Measurements from ENCODE around the gene RERE. TPM values are rescaled to one million over a fixed set of nuclear protein-coding genes. Genes with fewer than 3 reads are reported as not detected.

RERE gene
- polyA plus RNA-seq, 10 donors = 61.7 to 94.3 (median 77.6) TPM

DNA sequence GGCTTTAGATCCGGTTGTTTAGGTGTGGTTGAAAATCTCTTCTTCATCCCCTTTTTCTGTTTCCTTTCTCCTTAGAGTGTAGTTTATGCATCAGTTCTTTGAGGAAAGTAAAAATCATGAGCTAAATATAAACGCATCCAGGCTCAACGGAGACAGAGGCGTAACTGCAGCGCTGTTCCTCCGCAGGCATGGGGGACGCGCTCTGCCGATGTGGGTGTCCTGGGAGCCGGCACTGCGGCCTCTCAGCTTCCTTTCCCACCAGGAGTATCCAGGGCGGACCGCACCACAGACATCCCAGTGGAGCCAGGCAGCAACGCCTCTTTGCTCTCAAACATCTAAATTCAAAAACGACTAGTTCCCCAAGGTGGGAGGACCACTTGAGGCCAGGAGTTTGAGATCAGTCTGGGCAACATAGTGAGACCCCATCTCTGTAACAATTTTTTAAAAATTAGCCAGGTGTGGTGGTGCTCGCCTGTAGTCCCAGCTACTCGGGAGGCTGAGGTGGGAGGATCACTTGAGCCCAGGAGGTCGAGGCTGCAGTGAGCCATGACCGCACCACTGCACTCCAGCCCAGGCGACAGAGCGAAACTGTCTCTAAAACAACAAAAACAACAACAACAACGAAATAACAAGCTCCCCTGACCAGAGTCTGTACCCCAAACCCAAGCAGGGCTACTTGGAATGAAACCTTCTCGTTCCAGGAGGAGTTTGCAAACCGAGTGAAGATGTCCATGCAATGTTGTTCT lies 483.2 kb downstream of the RERE start:
- no peak for DNase-seq

DNA sequence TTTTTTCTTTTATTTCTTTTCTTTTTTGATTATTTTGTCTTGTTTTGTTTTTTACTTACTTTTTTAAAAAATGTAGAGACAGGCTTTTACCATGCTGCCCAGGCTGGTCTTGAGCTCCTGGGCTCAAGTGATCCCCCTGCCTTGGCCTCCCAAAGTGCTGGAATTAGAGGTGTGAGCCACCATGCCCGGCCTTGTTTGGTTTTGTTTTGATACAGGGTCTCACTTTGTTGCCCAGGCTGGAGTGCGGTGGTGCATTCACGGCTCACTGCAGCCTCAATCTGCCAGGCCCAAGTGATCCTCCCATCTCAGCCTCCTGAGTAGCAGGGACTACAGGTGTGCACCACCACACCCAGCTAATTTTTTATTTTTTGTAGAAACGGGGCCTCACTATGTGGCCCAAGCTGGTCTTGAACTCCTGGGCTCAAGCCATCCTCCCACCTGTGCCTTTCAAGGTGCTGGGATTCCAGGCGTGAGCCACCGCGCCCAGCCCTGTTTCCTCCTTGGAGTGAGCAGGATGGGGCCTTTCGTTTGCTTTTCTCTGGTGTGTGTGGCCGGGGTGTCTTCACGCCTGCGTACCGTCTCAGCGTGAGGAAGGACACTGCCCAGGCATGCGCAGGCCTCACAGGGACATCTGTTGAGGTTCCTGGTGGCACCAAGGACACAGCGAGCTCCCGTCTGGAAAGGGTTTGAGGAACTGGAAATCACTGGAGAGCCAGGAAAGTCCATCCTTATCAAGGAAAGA lies 484.0 kb downstream of the RERE start:
- no peak for DNase-seq

DNA sequence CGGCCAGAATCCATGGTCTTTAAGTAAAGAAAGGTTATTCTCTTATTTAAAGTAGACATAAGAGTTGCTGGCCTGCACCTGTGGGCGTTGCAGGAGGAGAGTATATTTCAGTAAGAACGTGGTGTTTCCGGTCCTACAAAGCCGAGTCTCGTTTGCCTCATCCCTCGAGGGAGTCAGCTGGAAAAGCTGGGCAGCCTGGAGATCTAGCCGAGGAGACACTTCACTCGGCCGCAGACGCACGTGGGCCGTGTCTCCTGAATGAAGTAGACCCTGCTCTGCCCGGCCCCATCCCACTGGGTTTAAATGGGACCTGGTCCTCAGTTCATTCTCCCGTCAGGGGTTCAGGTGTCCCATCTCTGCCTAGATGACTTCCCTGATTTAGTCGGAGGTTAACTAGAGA lies 484.6 kb downstream of the RERE start:
- no peak for DNase-seq

DNA sequence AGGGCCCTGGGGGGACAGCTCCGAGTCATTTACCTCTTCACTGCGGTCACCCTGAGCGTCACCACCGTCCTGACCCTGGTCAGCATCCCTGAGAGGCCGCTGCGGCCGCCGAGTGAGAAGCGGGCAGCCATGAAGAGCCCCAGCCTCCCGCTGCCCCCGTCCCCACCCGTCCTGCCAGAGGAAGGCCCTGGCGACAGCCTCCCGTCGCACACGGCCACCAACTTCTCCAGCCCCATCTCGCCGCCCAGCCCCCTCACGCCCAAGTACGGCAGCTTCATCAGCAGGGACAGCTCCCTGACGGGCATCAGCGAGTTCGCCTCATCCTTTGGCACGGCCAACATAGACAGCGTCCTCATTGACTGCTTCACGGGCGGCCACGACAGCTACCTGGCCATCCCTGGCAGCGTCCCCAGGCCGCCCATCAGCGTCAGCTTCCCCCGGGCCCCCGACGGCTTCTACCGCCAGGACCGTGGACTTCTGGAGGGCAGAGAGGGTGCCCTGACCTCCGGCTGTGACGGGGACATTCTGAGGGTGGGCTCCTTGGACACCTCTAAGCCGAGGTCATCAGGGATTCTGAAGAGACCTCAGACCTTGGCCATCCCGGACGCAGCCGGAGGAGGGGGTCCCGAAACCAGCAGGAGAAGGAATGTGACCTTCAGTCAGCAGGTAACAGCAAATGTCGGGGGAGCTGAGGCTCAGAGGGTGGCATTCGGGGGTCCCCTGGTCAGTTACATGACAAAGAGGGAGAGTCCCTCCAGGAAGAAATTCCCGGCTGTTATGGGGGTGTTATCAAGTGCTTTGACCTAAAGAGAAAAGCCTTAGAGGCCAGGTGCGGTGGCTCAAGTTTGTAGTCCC lies 486.9 kb downstream of the RERE start:
- DNase-seq = no peak

DNA sequence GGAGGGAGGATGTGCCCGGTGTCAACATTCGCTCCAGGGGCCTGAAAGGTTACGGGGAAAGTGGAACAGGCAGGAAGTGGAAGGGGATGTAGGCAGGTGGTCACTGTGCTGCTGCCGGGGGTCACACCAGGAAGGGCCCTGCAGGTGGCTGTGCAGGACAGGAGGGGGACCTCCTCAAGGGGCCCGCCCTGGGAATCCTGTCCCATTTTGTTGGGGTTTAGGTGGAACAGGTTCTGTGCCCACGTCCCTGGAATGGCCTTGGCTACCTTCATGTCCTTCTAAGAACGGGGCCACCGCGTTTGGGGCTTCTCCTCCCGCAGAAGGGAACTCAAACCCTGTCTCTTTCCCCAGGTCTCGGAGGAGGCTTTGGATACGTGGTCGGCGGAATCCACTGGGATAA lies 487.6 kb downstream of the RERE start:
- no peak for DNase-seq

DNA sequence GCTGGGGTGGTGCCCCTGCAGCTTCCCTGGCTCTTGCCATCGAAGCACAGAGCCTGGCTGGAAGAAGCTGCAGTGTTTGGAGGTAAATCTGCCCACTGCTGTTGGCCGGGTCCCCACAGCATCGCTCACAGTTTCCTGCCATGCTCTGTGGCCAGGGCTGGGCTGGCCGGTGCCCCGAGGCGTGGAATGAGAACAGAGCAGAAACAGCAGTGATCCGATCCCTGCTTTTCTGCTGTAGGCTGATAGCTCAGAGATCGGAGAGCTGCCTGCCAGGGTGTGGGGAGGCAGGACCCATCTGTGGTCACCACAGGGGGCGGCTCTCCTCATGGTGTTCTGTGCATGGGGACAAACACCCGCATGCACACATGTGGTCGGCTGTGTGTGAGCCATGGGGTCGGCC lies 488.0 kb downstream of the RERE start:
- DNase-seq = no peak

DNA sequence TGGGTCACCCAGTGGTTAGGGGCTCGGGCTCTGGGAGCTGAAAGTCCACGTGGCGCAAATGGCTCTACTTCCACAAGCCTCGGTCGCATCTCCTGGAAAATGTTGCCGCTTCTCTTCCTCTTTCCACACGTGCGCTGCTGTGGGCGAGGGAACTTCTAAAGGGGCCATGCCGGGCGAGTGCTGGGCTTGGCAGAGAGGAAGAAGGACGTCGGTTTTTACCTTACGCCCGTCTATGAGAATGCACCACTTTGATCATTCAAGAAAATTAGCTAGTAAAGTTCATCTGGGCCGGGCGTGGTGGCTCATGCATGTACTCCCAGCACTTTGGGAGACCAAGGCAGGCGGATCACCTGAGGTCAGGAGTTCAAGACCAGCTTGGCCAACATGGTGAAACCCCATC lies 489.2 kb downstream of the RERE start:
- no peak for DNase-seq

DNA sequence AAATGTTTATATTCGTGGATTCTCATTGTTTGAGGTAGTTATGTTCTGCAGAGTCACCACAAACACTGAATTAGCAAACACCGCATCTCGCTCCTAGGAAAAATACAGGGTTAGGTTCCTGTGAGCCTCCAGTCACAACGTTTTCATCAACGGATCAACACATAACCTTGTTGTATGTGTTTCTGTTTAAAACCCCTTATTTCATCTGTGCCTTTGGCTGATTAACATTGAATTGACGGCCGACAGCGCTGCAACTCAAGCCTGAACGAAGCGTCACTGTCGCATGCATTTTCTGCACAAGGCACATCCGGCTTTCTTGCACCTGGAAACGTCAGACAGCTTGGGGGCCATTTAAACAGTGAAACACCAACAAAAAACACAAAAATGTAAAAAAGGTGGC lies 491.2 kb downstream of the RERE start:
- no peak for DNase-seq

DNA sequence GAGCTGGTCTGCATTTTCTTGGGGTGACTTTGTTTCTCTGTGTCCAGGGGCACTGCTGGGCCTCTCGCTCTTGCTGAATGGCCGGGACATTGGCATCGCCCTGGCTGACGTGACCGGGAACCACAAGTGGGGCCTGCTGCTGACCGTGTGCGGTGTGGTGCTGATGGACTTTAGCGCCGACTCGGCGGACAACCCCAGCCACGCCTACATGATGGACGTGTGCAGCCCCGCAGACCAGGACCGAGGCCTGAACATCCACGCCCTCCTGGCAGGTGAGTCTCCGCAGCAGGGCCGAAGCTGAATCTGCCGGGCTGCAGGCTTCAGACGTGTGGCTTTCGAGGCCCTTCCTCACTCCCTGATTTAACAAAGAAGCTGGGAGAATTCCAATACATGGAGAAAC lies 491.7 kb downstream of the RERE start:
- no peak for DNase-seq

DNA sequence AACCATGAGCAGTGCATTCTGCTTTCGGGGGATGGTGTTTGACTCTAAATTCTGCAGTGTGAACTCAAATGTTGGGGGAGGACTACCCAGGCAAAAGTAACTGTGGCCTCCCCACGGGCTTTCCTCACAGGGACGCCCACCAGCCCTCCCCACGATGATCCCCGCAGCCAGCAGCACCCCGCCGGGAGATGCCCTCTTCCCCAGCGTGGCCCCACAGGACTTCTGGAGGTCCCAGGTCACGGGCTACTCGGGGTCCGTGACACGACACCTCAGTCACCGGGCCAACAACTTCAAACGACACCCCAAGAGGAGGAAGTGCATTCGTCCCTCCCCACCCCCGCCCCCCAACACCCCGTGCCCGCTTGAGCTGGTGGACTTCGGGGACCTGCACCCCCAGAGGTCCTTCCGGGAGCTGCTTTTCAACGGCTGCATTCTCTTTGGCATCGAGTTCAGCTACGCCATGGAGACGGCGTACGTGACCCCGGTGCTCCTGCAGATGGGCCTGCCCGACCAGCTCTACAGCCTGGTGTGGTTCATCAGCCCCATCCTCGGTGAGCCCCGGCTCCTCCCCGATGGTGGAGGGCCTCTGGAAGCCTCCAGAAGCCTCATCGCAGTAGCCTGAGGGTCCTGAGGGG lies 493.1 kb downstream of the RERE start:
- no peak for DNase-seq

DNA sequence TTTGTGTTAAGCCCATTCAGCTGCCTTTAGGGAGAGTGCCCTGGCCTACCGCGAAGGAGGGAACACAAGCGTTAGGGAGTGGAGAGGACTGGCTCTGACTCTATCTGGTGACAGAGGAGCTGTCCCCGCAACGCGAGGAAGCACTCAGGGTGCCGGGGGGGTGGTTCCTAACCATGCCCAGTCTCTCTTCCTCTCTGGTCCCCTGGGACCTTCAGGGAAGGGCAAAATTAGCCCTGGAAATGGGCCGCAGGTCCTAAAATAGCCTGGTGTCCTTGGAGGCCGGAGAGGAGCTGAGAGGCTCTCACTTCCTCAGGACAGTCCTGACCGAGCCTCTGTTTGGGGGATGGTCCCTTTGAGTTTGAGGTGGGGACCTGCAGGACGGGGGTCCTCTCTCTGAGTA lies 493.7 kb downstream of the RERE start:
- no peak for DNase-seq

DNA sequence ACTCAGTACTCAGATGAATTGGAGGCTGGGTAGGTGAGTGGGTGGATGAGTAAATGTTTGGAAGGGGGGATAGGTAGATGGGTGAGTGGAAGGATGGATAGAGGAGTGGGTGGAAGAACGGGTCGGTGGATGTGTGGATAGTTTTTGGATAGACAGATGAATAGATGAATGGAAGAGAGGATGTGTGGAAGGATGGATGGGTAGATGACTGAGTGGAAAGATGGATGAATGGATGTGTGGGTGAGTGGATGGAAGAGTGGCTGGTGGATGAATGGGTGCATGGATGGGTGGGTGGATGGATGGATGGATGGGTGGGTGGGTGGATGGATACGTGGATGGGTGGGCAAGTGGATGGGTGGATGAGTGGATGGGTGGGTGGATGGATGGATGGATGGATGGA lies 495.8 kb downstream of the RERE start:
- no peak for DNase-seq

DNA sequence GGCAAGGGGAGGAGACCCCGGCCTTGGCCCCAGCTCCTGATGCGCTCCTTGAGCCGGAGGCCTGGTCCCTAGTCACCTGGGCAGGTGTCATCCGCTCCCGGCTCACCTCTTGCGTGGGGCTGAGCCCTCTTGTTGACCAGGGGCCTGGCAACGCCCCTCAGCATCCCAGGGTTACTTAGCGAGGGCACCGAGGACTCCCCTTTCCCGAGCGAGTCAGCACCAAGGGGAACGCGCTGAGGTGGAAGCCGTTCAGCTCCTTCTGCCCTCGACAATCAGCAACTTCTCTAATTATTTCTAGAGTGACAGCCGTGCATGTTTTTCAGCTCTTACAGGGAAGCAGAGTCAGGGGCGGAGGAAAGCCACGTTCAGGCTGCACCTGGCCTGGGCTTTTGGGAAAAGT lies 499.0 kb downstream of the RERE start:
- no peak for DNase-seq

DNA sequence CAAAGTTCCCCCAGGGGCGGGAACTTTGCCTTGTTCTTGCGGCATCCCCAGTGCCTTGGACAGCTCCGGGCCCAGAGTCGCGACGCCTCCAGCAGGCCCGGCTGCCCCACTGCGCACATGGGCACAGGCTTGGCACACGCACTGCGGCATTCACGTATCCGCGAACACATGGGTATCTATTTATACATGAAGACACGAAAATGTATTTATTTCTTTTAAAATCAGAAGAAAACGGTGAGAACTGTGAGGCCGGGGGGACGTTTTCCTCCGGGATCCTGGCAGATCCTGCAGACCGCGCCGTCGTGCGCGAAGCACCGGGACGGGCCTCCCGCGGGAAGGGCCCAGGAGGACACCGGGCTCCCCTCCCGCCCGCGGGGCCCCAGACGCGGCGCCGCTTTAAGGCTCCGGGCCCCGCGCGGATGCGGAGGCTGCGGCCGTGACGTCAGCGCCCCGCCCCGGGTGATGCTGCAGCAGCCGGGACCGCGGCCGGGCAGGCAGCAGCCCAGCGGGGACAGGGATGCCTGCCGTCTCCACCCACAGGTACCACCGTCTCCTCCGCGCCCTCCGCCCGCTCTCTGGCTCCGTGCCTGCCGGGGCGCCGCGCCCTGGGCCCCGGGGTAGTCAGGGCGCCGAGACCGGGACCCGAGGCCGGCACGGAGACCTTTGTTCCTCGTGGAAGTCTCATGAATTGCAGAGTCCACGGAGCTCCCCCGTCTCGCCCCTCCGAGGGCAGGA lies 499.6 kb downstream of the RERE start, which contains the start of gene SLC45A1:
Gene SLC45A1, plus strand, starts transcription at position 468 of the 735 bp plus-strand sequence. CDS start 6,216 bp downstream, outside the sequence.
- peak; percentile 37 to 85 (median 62) for DNase-seq

DNA sequence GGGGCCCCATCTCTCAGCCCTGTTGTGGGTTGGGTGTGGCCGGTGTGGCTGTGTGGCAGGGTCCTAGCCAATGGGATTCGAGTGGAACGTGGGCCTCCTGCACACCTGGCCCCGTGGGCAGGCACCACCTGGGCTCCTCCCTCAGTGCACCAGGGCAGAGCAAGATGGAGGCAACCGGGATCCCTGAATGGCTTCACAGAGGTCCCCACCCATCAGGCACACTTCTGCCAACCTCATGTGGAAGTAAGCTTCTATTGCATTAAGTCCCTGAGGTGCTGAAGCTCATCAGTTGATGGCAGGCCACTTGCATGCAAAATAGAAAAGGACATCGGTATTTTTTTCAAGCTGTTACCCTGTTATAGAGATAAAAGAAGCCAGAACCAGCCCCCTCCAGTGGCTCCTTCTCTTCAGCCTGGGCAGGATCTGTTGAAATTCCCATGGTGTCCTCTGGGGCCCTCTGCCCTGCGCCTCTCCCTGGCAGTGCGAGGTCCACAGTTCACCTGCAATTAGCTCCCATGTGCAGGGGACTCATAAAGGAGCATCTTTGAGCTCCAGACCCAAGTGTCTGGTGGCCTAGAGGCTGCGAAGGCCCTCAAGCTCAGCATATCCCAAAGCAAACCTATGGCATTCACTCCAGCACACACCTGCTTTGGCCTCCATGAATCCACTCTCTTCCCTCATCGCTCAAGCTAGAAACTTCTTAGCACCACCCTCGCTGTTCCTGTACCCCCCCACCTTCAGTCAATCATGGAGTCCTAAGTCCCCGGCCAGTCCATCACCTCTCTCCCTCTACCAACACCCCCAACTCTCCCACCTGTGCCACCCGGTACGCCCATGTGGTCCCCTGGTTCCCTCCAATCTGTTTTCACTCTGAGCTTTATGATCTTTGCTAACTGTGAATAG lies 501.6 kb downstream of the RERE start:
- no peak for DNase-seq

DNA sequence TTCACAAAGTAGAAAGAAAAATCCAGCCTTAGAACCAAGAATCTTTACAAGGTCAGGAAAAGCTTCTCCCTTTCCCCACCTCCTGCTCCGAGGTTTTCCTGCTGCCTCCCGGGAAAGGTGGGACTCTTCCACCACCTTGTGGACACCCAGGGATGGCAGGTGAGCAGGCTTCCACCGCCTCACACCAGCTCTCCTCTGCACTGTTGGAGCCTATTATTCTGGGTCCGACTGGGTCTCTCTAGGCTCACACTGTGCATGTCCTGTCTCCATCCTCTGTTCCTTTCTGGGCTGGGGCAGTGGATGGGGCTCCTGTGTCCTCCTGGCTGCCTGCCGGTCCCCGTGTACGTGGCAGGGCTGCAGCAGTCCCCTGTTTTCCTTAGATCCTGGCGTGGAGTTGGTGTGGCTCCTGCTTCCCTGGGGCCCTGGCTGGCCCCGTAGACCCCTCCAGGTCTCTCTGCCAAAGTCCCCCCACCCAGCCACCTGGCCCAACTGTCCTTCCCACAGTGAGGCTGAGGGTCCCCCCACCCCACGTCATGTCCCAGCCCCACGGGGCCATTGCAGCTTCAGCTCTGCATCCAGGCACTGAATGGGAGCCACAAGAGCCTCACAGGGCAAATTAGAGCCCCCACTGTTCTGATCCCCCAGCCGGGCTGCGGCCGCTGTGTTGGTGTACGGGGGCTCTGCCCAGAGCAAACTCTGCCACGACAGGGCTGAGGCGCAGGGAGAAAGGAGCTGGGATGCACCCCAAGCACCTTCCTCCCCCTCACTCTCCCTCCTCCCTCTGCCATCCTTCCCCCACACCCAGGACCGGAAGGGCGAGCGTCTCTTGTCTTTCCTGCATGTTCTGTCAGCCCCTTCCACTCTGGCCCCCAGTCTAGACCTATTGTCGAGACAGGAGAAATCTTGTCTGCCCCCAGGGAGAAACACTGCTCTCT lies 502.8 kb downstream of the RERE start:
- peak; percentile 57 to 83 (median 74) for DNase-seq

DNA sequence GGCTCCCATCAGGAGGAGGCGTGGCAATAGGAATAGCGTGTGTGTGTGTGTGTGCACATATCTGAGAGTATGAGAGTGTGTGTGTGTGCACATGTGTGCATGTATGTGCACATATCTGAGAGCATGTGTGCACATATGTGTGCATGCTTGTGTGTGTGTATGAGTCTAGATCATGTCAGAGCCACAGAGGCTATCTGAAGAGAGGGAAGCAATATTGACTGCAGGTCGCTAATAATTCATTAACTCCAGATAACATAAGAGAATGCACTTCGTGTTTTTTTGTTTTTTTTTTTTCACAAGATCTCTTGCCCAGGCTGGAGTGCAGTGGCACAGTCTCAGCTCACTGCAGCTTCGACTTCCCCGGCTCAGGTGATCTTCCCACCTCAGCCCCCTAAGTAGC lies 504.2 kb downstream of the RERE start:
- no peak for DNase-seq

DNA sequence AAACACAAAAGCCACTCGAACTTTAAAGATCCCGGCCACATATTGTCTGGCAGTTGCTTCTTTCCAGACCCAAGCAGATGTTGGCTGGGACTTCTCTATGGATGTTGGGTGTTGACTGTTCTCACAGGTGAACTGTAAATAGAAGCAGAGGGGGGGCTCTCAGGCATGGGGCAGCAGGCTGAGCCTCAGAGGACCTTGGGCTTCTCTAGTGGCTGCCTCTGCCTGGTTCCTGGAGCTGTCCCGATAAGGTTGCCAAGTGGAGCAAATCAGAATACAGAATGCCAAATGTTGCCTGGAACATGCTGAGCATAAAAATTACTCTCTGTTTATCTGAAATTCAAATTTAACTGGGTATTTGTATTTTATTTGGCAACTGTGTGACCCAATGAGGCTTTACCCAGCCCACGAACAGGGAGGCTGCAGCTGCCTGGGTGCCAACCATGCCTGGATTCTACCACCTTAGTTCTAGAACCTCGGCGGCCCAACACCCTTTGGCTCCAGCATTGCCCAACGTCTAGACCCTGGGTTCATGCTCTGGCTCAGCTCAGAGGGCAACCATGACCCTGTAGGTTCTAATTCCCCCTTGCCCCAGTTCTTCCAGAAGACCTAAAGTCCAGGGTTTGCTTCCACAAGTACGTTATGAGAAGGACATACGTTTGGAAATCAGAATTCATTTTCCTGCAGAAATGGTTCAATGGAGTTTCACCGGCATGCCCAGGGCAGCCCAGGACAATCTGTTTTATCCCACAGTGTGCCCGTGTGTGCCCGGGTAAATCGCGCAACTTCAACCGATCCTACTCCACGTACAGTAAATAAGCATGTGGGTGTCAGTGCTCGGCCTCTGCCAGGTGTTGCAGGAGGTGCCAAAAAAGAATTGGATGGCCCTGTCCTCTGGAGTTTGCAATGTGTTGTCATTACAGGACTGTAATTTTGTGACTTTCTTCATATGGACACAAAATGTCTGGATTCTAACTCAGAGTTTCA lies 504.9 kb downstream of the RERE start:
- no peak for DNase-seq

Measured in muscle of back (tissue), 11 donors.